ENCODE results near the gene SYTL4.

Gene SYTL4

DNA sequence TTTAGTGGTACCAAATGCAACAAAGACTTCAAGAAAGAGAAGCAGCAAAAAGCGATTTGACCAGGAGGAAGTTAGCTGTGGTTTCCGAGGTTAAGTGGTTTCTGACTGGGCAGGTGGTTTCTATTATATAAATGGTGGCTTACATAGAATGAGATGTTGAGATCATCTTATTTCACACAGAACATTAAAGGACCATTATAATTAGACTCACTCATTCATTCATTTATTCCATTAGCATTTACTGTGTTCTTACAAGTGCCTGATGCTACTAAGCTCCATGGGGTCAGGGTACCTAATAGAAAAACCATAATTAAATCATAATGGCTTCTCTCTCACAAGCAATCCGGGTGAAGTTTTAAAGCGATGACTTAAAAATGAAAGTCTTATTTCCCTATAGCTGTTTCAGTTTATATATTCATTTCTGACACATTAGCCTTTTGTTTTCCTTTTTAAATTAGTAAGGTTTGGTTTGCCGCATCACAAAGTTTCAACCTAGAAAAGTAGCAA, 105.9 kb downstream of the SYTL4 start:
- Histone ChIP-seq H4K91ac (ENCODE audit: low read depth, low read length, poor library complexity) (no peak overlapping the region), H2BK12ac (ENCODE audit: low read length) (no peak overlapping the region), H3K9me3 (replicated peaks in 1 of 2; ENCODE audit: control insufficient read depth in 2 of 2, insufficient read depth in 1 of 2, low read depth in 1 of 2, low read length in 2 of 2) (no peaks in the 10 kb centered on the region), H4K8ac (ENCODE audit: low read depth, low read length) (no peak overlapping the region), H3K27ac (replicated peaks; ENCODE audit: low read length) (no peak overlapping the region), H3K4me2 (ENCODE audit: insufficient read depth, low read length, poor library complexity, severe bottlenecking) (no peak overlapping the region), H3K23ac (ENCODE audit: low read depth, low read length, poor library complexity) (no peak overlapping the region), H3K27me3 (ENCODE audit: control insufficient read depth in 3 of 3, insufficient read depth in 3 of 3, low read depth in 1 of 3, low read length in 3 of 3) (no peaks in the 10 kb centered on the region), H3K9ac (ENCODE audit: low read depth, low read length, poor library complexity) (no peak overlapping the region), H2BK5ac (ENCODE audit: low read length) (no peak overlapping the region), H2BK120ac (ENCODE audit: low read depth, low read length) (no peak overlapping the region), H3K18ac (ENCODE audit: low read length) (no peak overlapping the region), H2BK15ac (ENCODE audit: low read length) (no peak overlapping the region), H3K4ac (ENCODE audit: low read length) (no peak overlapping the region), H3K4me1 (ENCODE audit: control insufficient read depth in 2 of 2, insufficient read depth in 1 of 2, low read depth in 1 of 2, low read length in 2 of 2) (no peaks in the 10 kb centered on the region), H2AK5ac (ENCODE audit: low read depth, low read length) (no peak overlapping the region), H3K14ac (ENCODE audit: low read length) (no peak overlapping the region), H3K4me3 (ENCODE audit: low read length in 2 of 2) (no peak overlapping the region), H2AFZ (ENCODE audit: low read length) (no peak overlapping the region), H3K36me3 (replicated peaks in 1 of 2; ENCODE audit: control insufficient read depth in 2 of 2, insufficient read depth in 2 of 2, low read length in 2 of 2) (peaks cover 2 to 33% of the 10 kb centered on the region in 2 donors), H3K79me1 (ENCODE audit: low read depth, low read length) (no peaks in the 10 kb centered on the region)
- no CpG with 5 or more reads among the region's 5 CpGs for WGBS, 2 donors (ENCODE audit: extremely low coverage in 2 of 2, insufficient read length in 2 of 2, insufficient replicate concordance in 1 of 2)
- DNase-seq (ENCODE audit: low spot score) = no peak

Data from neuronal stem cell (in vitro differentiated cells).